ENCODE measurements around the gene SPAG7.

Gene SPAG7

DNA sequence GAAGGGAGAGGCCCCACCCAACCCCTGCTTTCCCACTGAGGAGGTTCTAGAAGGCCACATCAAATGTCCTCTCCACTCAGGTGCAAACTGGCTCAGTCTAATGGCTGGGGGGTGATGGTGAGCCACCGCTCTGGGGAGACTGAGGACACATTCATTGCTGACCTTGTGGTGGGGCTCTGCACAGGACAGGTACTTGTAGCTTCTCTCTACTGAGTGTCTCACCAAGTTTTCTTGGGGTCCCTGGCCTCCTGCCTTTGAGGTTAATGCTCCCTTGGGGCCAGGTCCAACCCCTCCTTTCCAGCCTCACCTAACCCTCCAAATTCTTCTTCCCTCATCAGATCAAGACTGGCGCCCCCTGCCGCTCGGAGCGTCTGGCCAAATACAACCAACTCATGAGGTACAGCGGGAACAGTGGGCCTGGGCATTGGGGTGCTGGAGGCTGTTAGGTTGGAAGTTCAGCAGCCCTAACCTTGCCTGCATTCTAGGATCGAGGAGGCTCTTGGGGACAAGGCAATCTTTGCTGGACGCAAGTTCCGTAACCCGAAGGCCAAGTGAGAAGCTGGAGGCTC lies 11.0 kb downstream of the SPAG7 start:
- Histone ChIP-seq H3K4me1 (no peaks in the 10 kb centered on the region), H3K36me3 (no peaks in the 10 kb centered on the region), H3K9me3 (no peaks in the 10 kb centered on the region), H3K27me3 (no peaks in the 10 kb centered on the region), H3K4me3 (ENCODE audit: low read depth, low read length) (no peak overlapping the region)
- DNase-seq, result no peak
- TF ChIP-seq, protein P1, sequence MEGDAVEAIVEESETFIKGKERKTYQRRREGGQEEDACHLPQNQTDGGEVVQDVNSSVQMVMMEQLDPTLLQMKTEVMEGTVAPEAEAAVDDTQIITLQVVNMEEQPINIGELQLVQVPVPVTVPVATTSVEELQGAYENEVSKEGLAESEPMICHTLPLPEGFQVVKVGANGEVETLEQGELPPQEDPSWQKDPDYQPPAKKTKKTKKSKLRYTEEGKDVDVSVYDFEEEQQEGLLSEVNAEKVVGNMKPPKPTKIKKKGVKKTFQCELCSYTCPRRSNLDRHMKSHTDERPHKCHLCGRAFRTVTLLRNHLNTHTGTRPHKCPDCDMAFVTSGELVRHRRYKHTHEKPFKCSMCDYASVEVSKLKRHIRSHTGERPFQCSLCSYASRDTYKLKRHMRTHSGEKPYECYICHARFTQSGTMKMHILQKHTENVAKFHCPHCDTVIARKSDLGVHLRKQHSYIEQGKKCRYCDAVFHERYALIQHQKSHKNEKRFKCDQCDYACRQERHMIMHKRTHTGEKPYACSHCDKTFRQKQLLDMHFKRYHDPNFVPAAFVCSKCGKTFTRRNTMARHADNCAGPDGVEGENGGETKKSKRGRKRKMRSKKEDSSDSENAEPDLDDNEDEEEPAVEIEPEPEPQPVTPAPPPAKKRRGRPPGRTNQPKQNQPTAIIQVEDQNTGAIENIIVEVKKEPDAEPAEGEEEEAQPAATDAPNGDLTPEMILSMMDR (IDR thresholded peaks at IDR 0.05; ENCODE audit: low read depth, low read length), result no peak

DNA sequence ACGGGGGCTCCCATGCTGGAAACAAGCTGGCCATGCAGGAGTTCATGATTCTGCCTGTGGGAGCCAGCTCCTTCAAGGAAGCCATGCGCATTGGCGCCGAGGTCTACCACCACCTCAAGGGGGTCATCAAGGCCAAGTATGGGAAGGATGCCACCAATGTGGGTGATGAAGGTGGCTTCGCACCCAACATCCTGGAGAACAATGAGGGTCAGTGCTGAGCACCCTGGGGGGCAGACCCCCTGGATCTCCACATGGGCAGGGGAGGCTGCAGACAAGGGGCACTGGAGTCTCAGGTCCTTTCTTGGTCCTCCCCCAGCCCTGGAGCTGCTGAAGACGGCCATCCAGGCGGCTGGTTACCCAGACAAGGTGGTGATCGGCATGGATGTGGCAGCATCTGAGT lies 12.5 kb downstream of the SPAG7 start:
- H3K27me3 ChIP-seq, result no peaks in the 10 kb centered on the region
- peaks cover 4% of the 10 kb centered on the region; the same call in 1 of the 2 replicates for H3K4me1 ChIP-seq
- no peak for DNase-seq

DNA sequence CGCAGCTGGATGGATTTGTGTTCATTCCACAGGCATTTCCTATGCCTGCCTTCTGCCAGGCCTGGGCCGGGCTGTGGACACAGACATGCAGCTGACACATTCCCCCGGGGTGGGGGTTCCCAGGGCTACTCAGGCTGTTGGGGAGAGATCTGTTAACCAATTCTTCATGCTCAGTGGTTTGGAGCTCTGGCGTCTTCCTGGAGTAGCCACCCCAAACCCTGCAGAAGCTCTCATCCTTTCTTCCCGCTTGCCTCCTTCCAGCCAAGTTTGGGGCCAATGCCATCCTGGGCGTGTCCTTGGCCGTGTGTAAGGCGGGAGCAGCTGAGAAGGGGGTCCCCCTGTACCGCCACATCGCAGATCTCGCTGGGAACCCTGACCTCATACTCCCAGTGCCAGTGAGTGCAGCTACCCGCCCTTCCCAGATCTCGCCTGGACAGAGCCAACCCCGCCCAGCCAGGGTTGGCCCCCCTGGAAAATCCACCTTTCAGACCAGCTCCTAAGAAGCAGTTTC lies 14.1 kb downstream of the SPAG7 start:
- Histone ChIP-seq H3K27me3 (no peaks in the 10 kb centered on the region), H3K9me3 (no peaks in the 10 kb centered on the region), H3K36me3 (no peaks in the 10 kb centered on the region), H3K4me3 (ENCODE audit: low read depth, low read length) (no peak overlapping the region), H3K4me1 (peaks cover 4% of the 10 kb centered on the region; the same call in 1 of the 2 replicates)
- TF ChIP-seq, protein P1 (IDR thresholded peaks at IDR 0.05; ENCODE audit: low read depth, low read length), result no peak
- no peak for DNase-seq

More for the DNA sequence above, 12.5 kb downstream of the SPAG7 start:
- Histone ChIP-seq H3K36me3 (no peaks in the 10 kb centered on the region), H3K4me3 (ENCODE audit: low read depth, low read length) (no peak overlapping the region), H3K9me3 (no peaks in the 10 kb centered on the region)
- TF ChIP-seq, protein P1 (IDR thresholded peaks at IDR 0.05; ENCODE audit: low read depth, low read length), result no peak

DNA sequence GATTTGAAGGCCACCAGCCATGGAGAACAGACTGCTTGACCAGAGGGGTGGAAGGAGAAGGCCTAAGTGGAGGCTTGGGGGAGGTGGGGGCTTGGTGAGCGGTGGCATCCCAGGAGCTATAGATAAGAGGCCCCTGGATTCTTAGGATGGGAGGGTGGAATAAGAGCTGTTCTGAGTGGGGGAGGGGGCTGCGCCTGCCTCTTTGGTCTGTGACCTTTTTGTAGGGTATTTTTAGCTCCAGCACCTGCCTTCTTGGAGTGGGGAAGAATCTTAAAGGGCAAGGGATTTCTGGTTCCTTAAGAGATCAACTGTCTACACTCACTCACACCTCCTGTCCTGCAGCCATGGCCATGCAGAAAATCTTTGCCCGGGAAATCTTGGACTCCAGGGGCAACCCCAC lies 16.1 kb downstream of the SPAG7 start:
- DNase-seq, result no peak
- peaks cover 4% of the 10 kb centered on the region for H3K36me3 ChIP-seq
- no peaks in the 10 kb centered on the region for H3K9me3 ChIP-seq
- TF ChIP-seq, protein P1 (IDR thresholded peaks at IDR 0.05; ENCODE audit: low read depth, low read length), result no peak
- H3K4me1 ChIP-seq, result peaks cover 4% of the 10 kb centered on the region; the same call in 1 of the 2 replicates
- peak overlapping the region; percentile 56; the same call in 1 of the 2 replicates for H3K4me3 ChIP-seq (ENCODE audit: low read depth, low read length)
- no peaks in the 10 kb centered on the region for H3K27me3 ChIP-seq

DNA sequence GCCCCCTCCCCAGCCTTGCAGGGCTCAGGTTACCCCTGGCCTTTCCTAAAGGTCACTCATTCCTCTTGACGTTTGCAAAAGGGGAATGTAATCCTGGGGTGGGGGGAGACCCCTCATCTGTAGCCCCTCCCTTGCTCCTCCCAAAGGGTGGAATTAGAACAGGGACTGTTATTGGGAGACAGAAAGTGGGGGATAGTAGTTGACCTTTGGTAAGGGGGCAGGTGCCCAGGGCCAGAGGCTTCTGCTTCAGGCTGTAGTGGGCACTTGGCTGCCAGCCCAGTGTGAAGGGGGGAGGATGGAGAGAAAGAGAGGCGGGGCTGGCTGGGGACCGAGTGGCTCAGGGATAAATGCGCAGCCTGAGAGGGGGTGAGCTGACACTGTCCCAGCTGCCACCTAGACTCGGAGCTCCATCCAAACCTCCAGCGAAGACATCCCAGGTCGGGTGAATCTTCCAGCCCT lies 16.8 kb downstream of the SPAG7 start, which contains the start of gene ENO3:
TSS of gene ENO3 (plus strand) at position 374 of the 459 bp plus-strand sequence. CDS start 711 bp downstream, outside the sequence.
- Histone ChIP-seq H3K27me3 (no peaks in the 10 kb centered on the region), H3K4me1 (peaks cover 4% of the 10 kb centered on the region; the same call in 1 of the 2 replicates), H3K9me3 (no peaks in the 10 kb centered on the region), H3K4me3 (ENCODE audit: low read depth, low read length) (peak within 1 kb of the TSS; percentile 56), H3K36me3 (peaks cover 10% of the 10 kb centered on the region)
- TF ChIP-seq, protein P1 (IDR thresholded peaks at IDR 0.05; ENCODE audit: low read depth, low read length), result no peak
- peak; percentile 59 for DNase-seq
